ENCODE results near the gene HSH2D. TPM values are rescaled to one million over a fixed set of nuclear protein-coding genes. Genes with fewer than 3 reads are reported as not detected.
A peak's percentile ranks its signal among the peaks of the same experiment; 100 is the strongest.

Gene HSH2D
- total RNA-seq, 8 experiments from 2014 or later, result 0.14 to 1.1 (median 0.36) TPM; not detected in 3

DNA sequence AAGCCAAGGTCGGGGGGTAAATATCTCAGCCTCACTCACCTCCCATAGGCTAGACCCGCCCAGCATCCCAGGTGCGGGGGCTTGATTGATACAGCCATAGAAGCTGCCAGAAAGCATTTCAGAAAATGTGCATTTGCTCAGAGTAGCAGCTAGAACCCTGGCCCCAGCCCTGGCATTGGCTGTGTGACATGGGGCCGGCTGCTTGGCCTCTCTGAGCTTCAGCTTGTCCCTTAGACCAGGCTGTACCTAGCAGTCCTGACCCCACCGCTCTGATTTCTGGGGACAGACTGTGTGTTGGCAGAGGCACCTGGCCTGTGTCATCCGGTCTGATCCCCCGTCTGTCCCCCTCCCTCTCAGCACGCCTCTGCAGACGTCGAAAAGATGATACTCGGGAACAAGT, 16.4 kb upstream of the HSH2D start:
- 90 to 100% (median 100%) methylated on average over 1 to 8 of the region's 11 CpGs; no CpG with 5 or more reads in 5 of the 10 experiments for WGBS, 10 experiments
- in situ Hi-C loops (cut with MboI; ENCODE audit: low pct_unique_long_range_greater_than_20kb in 2 of 9, low sequenced_read_pairs in 9 of 9, unreplicated experiment in 9 of 9), result no loop called here
- H3K27ac ChIP-seq, result no peak overlapping the region
- no peak for ATAC-seq (replicated peaks in 6 of 8)
- no peaks in the 10 kb centered on the region for H3K4me1 ChIP-seq (replicated peaks in 1 of 2)
- no peak overlapping the region for H3K4me3 ChIP-seq

DNA sequence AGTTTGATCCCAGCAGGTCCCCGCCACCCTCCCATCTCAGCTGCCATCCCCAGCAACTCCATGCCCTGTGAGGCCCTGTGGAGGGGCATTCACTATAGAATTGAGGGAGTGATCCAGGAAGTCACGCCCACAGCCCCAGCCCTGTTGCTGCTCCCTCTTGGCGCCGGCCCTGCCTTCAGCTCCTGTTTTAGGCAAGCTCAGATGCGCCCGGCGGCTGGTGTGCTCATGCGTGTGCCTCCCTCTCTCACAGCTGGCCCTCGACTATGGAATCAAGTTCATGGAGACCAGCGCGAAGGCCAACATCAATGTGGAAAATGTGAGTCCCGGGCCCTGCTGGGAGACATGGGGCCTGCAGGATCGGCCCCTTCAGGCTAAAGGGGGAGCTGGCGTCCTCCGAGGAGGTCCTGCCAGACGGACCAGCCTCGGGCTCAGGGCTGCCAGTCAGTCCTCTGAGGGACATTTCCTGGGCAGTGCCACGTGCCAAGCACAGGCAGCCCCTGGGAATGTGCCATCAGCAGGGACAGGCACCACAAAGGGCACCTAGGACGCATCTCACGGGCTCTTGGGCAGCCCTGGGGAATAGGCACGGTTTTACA, 15.6 kb upstream of the HSH2D start:
- 82 to 100% (median 98%) methylated on average over 1 to 16 of the region's 21 CpGs; no CpG with 5 or more reads in 4 of the 10 experiments for WGBS, 10 experiments
- in situ Hi-C loops (cut with MboI; ENCODE audit: low pct_unique_long_range_greater_than_20kb in 2 of 9, low sequenced_read_pairs in 9 of 9, unreplicated experiment in 9 of 9), result no loop called here

DNA sequence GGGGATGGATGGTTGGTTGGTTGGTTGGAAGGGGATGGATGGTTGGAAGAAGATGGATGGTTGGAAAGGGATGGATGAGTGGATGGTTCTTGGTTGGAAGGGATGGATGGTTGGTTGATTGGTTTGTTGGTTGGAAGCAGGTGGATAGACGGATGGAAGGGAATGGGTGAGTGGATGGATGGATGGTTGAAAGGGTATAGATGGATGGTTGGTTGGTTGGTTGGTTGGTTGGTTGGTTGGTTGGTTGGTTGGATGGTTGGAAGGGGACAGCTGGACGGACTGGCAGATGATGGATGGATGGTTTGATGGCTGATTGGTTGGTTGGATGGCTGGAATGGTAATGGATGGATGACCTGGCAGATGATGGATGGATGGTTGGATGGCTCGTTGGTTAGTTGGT, 11.8 kb upstream of the HSH2D start:
- in situ Hi-C loops (cut with MboI; ENCODE audit: low pct_unique_long_range_greater_than_20kb in 2 of 9, low sequenced_read_pairs in 9 of 9, unreplicated experiment in 9 of 9), result no loop called here
- Histone ChIP-seq H3K27ac (no peak overlapping the region), H3K4me3 (no peak overlapping the region), H3K4me1 (replicated peaks in 1 of 2) (no peaks in the 10 kb centered on the region)
- no peak for ATAC-seq (replicated peaks in 6 of 8)
- 80 to 100% (median 98%) methylated on average over 1 to 3 of the region's 3 CpGs for WGBS, 10 experiments

More for the DNA sequence above, 15.6 kb upstream of the HSH2D start:
- Histone ChIP-seq H3K27ac (no peak overlapping the region), H3K4me1 (replicated peaks in 1 of 2) (no peaks in the 10 kb centered on the region), H3K4me3 (no peak overlapping the region)
- ATAC-seq (replicated peaks in 6 of 8), result no peak

DNA sequence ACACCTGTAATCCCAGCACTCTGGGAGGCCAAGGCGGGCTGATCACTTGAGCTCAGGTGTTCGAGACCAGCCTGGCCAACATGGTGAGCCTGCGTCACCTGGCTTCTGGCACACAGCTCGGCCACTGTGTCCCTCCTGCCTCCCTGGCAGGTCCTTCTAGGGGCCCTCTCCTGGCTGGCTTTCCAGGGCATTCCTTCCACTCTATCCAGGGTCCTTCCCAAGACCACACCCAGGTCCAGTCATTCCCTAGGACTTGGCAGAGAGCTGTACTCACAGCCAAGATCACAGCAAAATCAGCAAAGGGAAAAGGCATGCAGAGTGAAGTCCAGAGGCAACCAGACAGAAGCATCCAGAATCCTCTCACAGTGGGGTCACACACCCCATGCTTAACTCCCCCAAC, 9.7 kb upstream of the HSH2D start:
- H3K4me1 ChIP-seq (replicated peaks in 1 of 2), result no peaks in the 10 kb centered on the region
- H3K4me3 ChIP-seq, result no peak overlapping the region
- 69 to 100% (median 100%) methylated on average over 1 to 3 of the region's 4 CpGs; no CpG with 5 or more reads in 5 of the 10 experiments for WGBS, 10 experiments
- no peak overlapping the region for H3K27ac ChIP-seq
- in situ Hi-C loops (cut with MboI; ENCODE audit: low pct_unique_long_range_greater_than_20kb in 2 of 9, low sequenced_read_pairs in 9 of 9, unreplicated experiment in 9 of 9), result no loop called here
- ATAC-seq (replicated peaks in 6 of 8), result peak in 2 of 8 experiments; percentile 17 to 48

DNA sequence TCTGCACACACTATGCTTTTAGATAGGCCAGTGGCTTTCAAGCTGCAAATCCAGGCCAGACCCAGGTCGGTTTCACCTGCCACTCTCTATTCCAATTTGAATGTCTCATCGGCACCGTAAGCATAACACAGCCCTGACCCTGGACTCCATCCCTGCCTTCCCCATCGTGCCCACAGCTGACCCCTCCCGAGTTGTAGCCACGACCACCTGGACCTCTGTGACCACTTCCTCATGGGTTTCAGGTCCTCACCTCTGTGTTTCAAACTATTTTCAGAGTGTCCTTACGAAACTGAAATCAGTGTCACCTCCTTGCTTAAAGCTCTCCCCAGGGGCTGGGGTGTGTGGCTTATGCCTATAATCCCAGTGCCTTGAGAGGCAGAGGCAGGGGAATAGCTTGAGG, 9.0 kb upstream of the HSH2D start:
- in situ Hi-C loops (cut with MboI; ENCODE audit: low pct_unique_long_range_greater_than_20kb in 2 of 9, low sequenced_read_pairs in 9 of 9, unreplicated experiment in 9 of 9), result no loop called here
- WGBS, 10 experiments, result 71 to 100% (median 89%) methylated on average over 1 to 3 of the region's 7 CpGs; no CpG with 5 or more reads in 5 of the 10 experiments
- ATAC-seq (replicated peaks in 6 of 8), result no peak

DNA sequence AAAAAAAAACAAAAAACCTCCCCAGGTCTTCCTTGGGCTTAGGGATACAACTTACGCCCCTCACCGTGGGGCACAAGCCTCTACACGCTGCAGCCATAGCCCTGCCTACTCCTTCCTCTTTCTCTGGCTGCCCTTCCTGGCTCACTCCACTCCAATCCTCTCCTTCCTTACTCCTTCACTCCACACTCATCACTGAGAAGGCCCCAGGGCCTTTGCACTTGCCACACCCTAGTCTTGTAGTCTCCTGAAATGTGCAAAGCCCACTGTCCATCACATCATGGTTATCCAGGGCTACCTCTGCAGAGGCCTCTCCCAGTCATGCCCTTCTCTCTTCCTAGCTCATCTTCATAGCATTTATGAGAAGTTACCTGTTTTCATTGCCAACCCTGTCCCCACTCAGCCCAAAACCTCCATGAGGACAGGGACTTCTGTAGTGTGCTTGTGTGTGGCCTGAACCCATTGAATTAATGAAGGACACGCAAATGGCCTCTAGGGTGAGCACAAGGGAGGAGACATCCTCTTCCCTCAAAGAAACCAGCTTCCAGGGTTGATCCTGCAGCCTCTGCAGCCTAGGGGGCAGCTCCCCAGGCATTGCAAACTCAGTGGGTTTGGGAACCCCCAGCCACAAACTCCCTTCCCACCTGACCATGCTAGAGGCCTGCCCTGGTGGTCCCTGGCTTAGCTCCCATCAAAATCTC, 7.9 kb upstream of the HSH2D start:
- no peak overlapping the region for H3K4me3 ChIP-seq
- WGBS, 10 experiments, result 33 to 100% (median 92%) methylated on average over 1 to 4 of the region's 4 CpGs; no CpG with 5 or more reads in 4 of the 10 experiments
- H3K27ac ChIP-seq, result no peak overlapping the region
- H3K4me1 ChIP-seq (replicated peaks in 1 of 2), result no peaks in the 10 kb centered on the region
- no peak for ATAC-seq (replicated peaks in 6 of 8)
- in situ Hi-C loops (cut with MboI; ENCODE audit: low pct_unique_long_range_greater_than_20kb in 2 of 9, low sequenced_read_pairs in 9 of 9, unreplicated experiment in 9 of 9), result no loop called here

More for the DNA sequence above, 9.0 kb upstream of the HSH2D start:
- Histone ChIP-seq H3K4me1 (replicated peaks in 1 of 2) (no peaks in the 10 kb centered on the region), H3K4me3 (no peak overlapping the region), H3K27ac (no peak overlapping the region)

DNA sequence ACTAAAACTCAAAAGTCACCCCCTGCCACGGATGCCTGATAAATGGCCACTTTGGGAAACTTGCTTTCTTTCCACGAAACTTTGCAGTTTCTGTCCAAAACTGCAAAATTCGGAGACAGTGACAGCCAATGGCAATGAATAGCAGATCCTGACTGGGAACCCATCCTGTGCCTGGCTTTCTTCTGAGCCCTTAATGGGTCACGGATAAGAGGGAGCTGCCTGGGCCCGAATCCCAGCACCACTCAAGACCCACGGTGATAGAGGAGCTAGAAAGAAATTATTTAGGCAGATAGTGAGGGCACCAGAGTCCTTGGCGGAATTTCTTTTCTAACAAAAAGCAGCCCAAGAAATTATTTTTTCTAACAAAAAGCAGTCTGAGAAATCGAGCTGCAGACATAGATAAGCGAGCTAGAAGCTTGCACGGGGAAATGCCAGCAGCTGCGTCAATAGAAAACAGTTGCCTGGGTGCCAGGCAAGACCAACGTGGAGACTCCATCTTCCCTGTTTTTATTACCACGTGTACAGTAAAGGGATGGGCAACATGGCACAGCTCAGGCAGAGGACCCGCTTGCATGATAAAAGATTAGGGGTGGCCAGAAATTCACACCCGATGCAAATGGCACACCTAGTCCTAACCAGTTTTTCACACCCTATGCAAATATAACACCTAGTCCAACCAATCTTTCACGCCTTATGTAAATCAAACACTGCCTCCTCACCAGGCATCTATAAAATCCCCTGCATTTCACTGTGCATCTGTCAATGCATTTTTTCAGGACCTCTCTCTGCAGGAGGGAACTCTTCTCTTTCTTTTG, 7.1 kb upstream of the HSH2D start:
- peak in 6 of 8 experiments; percentile 9 to 85 (median 60) for ATAC-seq (replicated peaks in 6 of 8)
- no peak overlapping the region for H3K4me3 ChIP-seq
- no peak overlapping the region for H3K27ac ChIP-seq
- in situ Hi-C loops (cut with MboI; ENCODE audit: low pct_unique_long_range_greater_than_20kb in 2 of 9, low sequenced_read_pairs in 9 of 9, unreplicated experiment in 9 of 9), result no loop called here
- 15 to 78% (median 58%) methylated on average over 1 to 12 of the region's 16 CpGs for WGBS, 10 experiments
- no peaks in the 10 kb centered on the region for H3K4me1 ChIP-seq (replicated peaks in 1 of 2)

DNA sequence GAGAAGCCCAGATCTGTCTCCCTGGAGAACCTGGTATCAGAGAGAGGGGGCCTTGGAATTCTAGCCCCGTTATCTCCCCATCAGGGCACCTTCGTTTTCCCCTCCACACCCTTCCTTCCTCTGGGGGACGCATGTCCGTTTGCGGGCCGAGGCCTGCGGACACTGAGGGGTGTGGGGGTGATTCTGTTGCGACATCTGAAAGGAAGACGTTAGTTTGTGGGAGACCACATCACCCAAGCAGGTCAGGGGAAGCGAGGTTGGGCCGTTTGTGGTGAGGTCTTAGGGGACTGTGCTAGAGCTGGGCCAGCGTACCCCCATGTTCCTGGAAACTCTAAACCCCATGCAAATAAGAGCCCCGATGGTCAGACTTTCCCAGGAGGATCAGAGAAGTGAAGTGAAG, 3.7 kb upstream of the HSH2D start:
- ATAC-seq (replicated peaks in 6 of 8), result no peak
- in situ Hi-C loops (cut with MboI; ENCODE audit: low pct_unique_long_range_greater_than_20kb in 2 of 9, low sequenced_read_pairs in 9 of 9, unreplicated experiment in 9 of 9), result no loop called here

DNA sequence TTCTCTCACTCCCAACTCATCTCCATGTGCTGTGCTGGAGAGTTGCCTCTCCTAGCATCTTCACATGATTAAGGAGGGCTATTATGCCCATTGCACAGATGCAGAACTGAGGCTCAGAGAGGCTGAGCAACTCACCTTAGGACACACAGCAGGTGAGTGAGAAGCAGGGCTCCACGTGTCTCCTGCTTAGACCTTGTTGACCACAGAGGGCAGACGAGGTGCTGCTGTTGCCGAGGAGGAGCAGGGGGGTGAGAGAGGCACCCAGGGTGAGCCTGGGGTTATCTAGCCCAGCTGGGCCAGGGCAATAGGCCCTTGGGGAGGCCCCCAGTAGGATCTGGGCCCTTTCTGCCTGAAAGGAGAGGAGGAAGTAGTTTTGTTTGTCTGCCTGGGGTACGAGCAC, 2.4 kb upstream of the HSH2D start:
- Histone ChIP-seq H3K4me3 (no peak overlapping the region), H3K27ac (no peak overlapping the region), H3K4me1 (replicated peaks in 1 of 2) (no peaks in the 10 kb centered on the region)
- WGBS, 10 experiments, result 10 to 75% (median 60%) methylated on average over 1 to 2 of the region's 4 CpGs; no CpG with 5 or more reads in 5 of the 10 experiments
- ATAC-seq (replicated peaks in 6 of 8), result no peak
- in situ Hi-C loops (cut with MboI; ENCODE audit: low pct_unique_long_range_greater_than_20kb in 2 of 9, low sequenced_read_pairs in 9 of 9, unreplicated experiment in 9 of 9), result no loop called here

More for the DNA sequence above, 3.7 kb upstream of the HSH2D start:
- no peak overlapping the region for H3K4me3 ChIP-seq
- no peaks in the 10 kb centered on the region for H3K4me1 ChIP-seq (replicated peaks in 1 of 2)
- no peak overlapping the region for H3K27ac ChIP-seq
- 45 to 87% (median 61%) methylated on average over 1 to 6 of the region's 13 CpGs; no CpG with 5 or more reads in 4 of the 10 experiments for WGBS, 10 experiments

DNA sequence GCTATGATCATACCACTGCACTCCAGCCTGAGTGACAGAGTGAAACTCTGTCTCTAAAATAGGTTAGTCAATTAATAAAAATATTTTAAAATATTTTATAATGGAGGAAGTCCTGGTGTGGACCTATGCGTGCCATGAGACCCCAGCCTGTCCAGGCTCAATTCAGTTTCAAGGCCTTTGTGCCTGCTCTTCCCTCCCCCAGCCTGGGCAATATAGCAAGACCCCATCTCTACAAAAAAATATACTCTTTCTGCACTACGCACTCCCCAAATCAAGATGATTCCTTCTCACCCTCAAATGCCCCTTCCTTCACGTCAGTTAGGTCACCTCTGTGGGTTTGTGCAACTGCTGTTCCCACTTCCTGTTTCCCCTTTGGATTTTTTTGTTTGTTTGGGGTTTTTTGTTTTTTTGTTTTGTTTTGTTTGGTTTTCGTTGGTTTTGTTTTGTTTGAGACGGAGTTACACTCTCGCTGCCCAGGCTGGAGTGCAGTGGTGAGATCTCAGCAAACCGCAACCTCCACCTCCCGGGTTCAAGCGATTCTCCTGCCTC, 1.4 kb upstream of the HSH2D start:
- no peak overlapping the region for H3K27ac ChIP-seq
- in situ Hi-C loops (cut with MboI; ENCODE audit: low pct_unique_long_range_greater_than_20kb in 2 of 9, low sequenced_read_pairs in 9 of 9, unreplicated experiment in 9 of 9), result no loop called here
- 30 to 89% (median 76%) methylated on average over 2 to 9 of the region's 9 CpGs for WGBS, 10 experiments
- H3K4me3 ChIP-seq, result no peak overlapping the region
- ATAC-seq (replicated peaks in 6 of 8), result no peak
- H3K4me1 ChIP-seq (replicated peaks in 1 of 2), result no peaks in the 10 kb centered on the region

DNA sequence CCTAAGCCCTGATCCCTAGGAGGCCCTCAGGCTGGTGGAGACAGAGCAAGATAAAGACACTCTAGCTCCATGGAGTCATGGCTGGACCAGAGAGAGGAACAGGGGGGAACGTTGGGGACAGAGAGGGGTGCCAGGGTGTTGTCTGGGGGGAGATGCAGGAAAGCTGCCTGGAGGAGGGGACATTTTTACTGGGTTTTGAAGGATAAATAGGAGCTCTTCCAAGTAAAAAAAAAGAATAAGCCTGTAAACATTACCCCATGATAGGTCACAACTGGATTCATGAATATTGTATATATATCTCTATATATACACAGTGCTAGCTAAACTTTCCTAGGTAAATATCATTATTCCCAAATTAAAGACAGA, 714 bp downstream of the HSH2D start:
- Histone ChIP-seq H3K4me1 (replicated peaks in 1 of 2) (no peaks in the 10 kb centered on the region), H3K27ac (no peak overlapping the region), H3K4me3 (no peak overlapping the region)
- no peak for ATAC-seq (replicated peaks in 6 of 8)
- in situ Hi-C loops (cut with MboI; ENCODE audit: low pct_unique_long_range_greater_than_20kb in 2 of 9, low sequenced_read_pairs in 9 of 9, unreplicated experiment in 9 of 9), result no loop called here
- WGBS, 10 experiments, result 40% methylated on average over 1 of the region's 1 CpG; no CpG with 5 or more reads in 9 of the 10 experiments

DNA sequence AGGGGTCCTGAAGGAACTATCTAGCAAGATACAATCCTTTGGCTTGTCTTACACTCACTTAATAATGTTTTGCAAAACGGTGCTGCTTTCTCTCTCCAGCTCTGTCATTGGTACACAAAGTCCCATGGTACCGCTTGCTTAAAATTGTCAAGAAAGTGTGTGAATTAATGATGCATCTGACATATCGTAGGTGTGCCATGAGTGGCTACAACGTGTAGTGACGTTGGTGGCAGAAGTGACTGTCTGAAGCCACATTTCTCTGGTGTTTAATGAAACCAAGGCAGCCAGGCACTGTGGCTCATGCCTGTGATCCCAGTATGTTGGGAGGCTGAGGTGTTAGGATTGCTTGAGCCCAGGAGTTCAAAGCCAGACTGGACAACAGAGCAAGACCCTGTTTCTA, 2.6 kb downstream of the HSH2D start:
- ATAC-seq (replicated peaks in 6 of 8), result no peak
- 25 to 82% (median 67%) methylated on average over 1 to 4 of the region's 5 CpGs; no CpG with 5 or more reads in 1 of the 10 experiments for WGBS, 10 experiments
- no peak overlapping the region for H3K27ac ChIP-seq
- H3K4me3 ChIP-seq, result no peak overlapping the region
- no peaks in the 10 kb centered on the region for H3K4me1 ChIP-seq (replicated peaks in 1 of 2)
- in situ Hi-C loops (cut with MboI; ENCODE audit: low pct_unique_long_range_greater_than_20kb in 2 of 9, low sequenced_read_pairs in 9 of 9, unreplicated experiment in 9 of 9), result no loop called here

Measured in motor neuron (in vitro differentiated cells).